HEK293T (cell line): ENCODE measurements around the gene CD109.

Source experiments
- CTCF ChIA-PET: fragments of 350-600 bp; formaldehyde crosslinking; extraction: SDS; loops from one replicate; lab custom pipeline; 2021; ENCODE audit warnings: antibody characterized with exemption, inconsistent platforms; lab: Yijun Ruan, JAX
- POLR2A ChIA-PET: fragments of 350-600 bp; formaldehyde crosslinking; extraction: SDS; loops from one replicate; lab custom pipeline; 2020; ENCODE audit warnings: antibody characterized with exemption, inconsistent platforms; lab: Yijun Ruan, JAX
- DNase-seq: peaks from one replicate; pipeline ENCODE4 v3.0.0; 2012; ENCODE audit warnings: mixed read lengths; ENCODE audit errors: extremely low spot score
- ARNT ChIP-seq: fragments of 450-650 bp; IDR thresholded peaks from 2 replicates; pipeline ENCODE4 v1.6.1; 2017; ENCODE audit warnings: mild to moderate bottlenecking
- BHLHE40 ChIP-seq: fragments of 450-650 bp; IDR thresholded peaks from 2 replicates; pipeline ENCODE4 v1.6.1; 2016; ENCODE audit warnings: mild to moderate bottlenecking, moderate library complexity, borderline replicate concordance
- CTBP1 ChIP-seq: fragments of 450-650 bp; IDR thresholded peaks from 2 replicates; pipeline ENCODE4 v1.6.1; 2016; ENCODE audit warnings: borderline replicate concordance
- ELF4 ChIP-seq: fragments of 450-650 bp; IDR thresholded peaks from 2 replicates; pipeline ENCODE4 v1.6.1; 2017; ENCODE audit warnings: antibody characterized with exemption
- FOXA1 ChIP-seq: fragments of 450-650 bp; IDR thresholded peaks from 2 replicates; pipeline ENCODE4 v1.6.1; 2016; ENCODE audit warnings: mild to moderate bottlenecking
- FOXK2 ChIP-seq: fragments of 450-650 bp; IDR thresholded peaks from 2 replicates; pipeline ENCODE4 v1.6.1; 2016; ENCODE audit warnings: mild to moderate bottlenecking
- FOXM1 ChIP-seq: fragments of 450-650 bp; IDR thresholded peaks from 2 replicates; pipeline ENCODE4 v1.6.1; 2017; ENCODE audit warnings: mild to moderate bottlenecking, borderline replicate concordance
- HDGF ChIP-seq: fragments of 450-650 bp; IDR thresholded peaks from 2 replicates; pipeline ENCODE4 v1.6.1; 2017; ENCODE audit warnings: antibody characterized with exemption, borderline replicate concordance
- L3MBTL2 ChIP-seq: fragments of 450-650 bp; conservative IDR thresholded peaks from 2 replicates; pipeline ENCODE4 v1.6.1; 2016; ENCODE audit warnings: mild to moderate bottlenecking
- LEF1 ChIP-seq: fragments of 450-650 bp; IDR thresholded peaks from 2 replicates; pipeline ENCODE4 v1.6.1; 2017; ENCODE audit warnings: mild to moderate bottlenecking, borderline replicate concordance
- NFRKB ChIP-seq: fragments of 450-650 bp; IDR thresholded peaks from 2 replicates; pipeline ENCODE4 v1.6.1; 2016; ENCODE audit warnings: mild to moderate bottlenecking, moderate library complexity
- SP1 ChIP-seq: fragments of 450-650 bp; IDR thresholded peaks from 2 replicates; pipeline ENCODE4 v1.6.1; 2017
- SUZ12 ChIP-seq: fragments of 450-650 bp; IDR thresholded peaks from 2 replicates; pipeline ENCODE4 v1.6.1; 2016; ENCODE audit warnings: mild to moderate bottlenecking
- TARDBP ChIP-seq: fragments of 450-650 bp; IDR thresholded peaks from 2 replicates; pipeline ENCODE4 v1.6.1; 2016
- ZNF384 ChIP-seq: fragments of 450-650 bp; IDR thresholded peaks from 2 replicates; pipeline ENCODE4 v1.6.1; 2016
- TF ChIP-seq, protein P1 (sequence below): fragments of 450-650 bp; IDR thresholded peaks from 2 replicates; pipeline ENCODE4 v1.6.1; 2016

Gene CD109

GRCh38 chr6:73743556-73743955 is 47.6 kb downstream of the CD109 start:
- TF ChIP-seq FOXK2 (no peak), HDGF (no peak), LEF1 (no peak), ARNT (no peak), TARDBP (no peak), ZNF384 (no peak), BHLHE40 (no peak), ELF4 (no peak), SP1 (no peak), L3MBTL2 (no peak), CTBP1 (no peak)
- TF ChIP-seq, protein P1, sequence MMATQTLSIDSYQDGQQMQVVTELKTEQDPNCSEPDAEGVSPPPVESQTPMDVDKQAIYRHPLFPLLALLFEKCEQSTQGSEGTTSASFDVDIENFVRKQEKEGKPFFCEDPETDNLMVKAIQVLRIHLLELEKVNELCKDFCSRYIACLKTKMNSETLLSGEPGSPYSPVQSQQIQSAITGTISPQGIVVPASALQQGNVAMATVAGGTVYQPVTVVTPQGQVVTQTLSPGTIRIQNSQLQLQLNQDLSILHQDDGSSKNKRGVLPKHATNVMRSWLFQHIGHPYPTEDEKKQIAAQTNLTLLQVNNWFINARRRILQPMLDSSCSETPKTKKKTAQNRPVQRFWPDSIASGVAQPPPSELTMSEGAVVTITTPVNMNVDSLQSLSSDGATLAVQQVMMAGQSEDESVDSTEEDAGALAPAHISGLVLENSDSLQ: no peak
- ChIA-PET CTCF (interaction anchor here (0.6 kb wide), 1 partner anchor 226 kb away, joined by 11 read pairs; no protein-coding TSS in a partner anchor), POLR2A (no interaction called here)
- DNase-seq: no peak

GRCh38 chr6:73746787-73747186 is 50.8 kb downstream of the CD109 start:
- ChIA-PET POLR2A (no interaction called here), CTCF (no interaction called here)
- DNase-seq: no peak
- TF ChIP-seq FOXK2 (no peak), TARDBP (no peak), FOXA1 (no peak), L3MBTL2 (no peak), HDGF (no peak), ZNF384 (no peak), FOXM1 (no peak), CTBP1 (no peak), BHLHE40 (no peak), SUZ12 (no peak), LEF1 (no peak), NFRKB (no peak), SP1 (no peak), ELF4 (no peak), ARNT (no peak)
- TF ChIP-seq, protein P1: no peak

DNA sequence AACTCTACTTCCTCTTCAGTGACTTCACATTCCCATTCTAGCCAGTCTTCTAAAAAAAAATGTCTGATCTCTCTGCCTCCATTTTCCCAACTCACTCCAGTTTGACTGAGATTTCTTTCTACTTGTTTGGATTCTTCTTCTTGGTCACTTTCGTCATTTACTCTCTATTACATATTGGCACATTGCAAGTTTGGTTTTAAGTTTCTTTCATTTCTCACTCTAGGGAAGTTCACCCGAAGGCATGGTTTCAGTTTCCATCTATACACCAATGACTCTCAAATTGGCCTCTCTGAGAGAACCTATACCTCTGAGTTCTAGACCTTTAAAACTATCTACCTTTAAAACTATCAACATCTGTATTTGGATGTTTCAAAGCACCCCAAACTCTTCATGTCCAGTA is 51.3 kb downstream of the CD109 start:
- ChIA-PET POLR2A (no interaction called here), CTCF (no interaction called here)

DNA sequence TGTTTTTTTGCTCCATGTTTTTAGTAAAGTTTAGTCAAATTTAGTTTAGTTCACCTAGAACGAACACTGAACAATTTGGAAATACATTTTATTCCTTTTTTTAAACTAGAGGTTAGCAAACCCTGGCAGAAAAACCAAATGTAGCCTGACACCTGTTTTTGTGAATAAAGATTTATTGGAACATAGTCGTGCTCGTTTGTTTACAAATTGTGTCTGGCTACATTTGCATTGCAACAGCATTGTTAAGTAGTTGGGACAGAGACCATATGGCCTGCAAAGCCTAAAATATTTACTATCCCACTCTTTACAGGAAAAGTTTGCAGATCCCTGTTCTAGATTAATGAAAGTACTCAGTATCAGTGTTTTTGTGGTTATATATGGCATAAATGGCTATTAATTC is 56.9 kb downstream of the CD109 start:
- ChIA-PET POLR2A (no interaction called here), CTCF (no interaction called here)
- no peak for DNase-seq
- no peak for TF ChIP-seq SUZ12
- no peak for TF ChIP-seq FOXA1

More for the DNA sequence above, 51.3 kb downstream of the CD109 start:
- TF ChIP-seq ELF4 (no peak), NFRKB (no peak), CTBP1 (no peak), FOXK2 (no peak), L3MBTL2 (no peak), ZNF384 (no peak), SUZ12 (no peak)
- TF ChIP-seq, protein P1: no peak
- no peak for DNase-seq

GRCh38 chr6:73766040-73766439 is 70.0 kb downstream of the CD109 start:
- CTCF ChIA-PET: no interaction called here

GRCh38 chr6:73768558-73768957 is 72.6 kb downstream of the CD109 start:
- no peak for TF ChIP-seq NFRKB
- TF ChIP-seq CTBP1: no peak
- no peak for TF ChIP-seq FOXK2
- TF ChIP-seq SUZ12: no peak
- TF ChIP-seq ZNF384: no peak
- no peak for TF ChIP-seq ARNT
- TF ChIP-seq, protein P1: no peak
- no peak for TF ChIP-seq TARDBP
- no peak for TF ChIP-seq L3MBTL2
- TF ChIP-seq HDGF: no peak
- no peak for TF ChIP-seq BHLHE40
- no peak for TF ChIP-seq LEF1
- no peak for TF ChIP-seq FOXA1
- TF ChIP-seq SP1: no peak
- no peak for TF ChIP-seq FOXM1
- TF ChIP-seq ELF4: no peak
- ChIA-PET POLR2A (no interaction called here), CTCF (no interaction called here)
- DNase-seq: no peak

More at GRCh38 chr6:73766040-73766439, 70.0 kb downstream of the CD109 start:
- no peak for TF ChIP-seq NFRKB
- TF ChIP-seq FOXK2: no peak
- POLR2A ChIA-PET: no interaction called here
- no peak for DNase-seq

GRCh38 chr6:73769976-73770375 is 74.0 kb downstream of the CD109 start:
- CTCF ChIA-PET: interaction anchor here (0.7 to 1.2 kb wide), 2 partner anchors 22 to 1563 kb away, joined by 3 read pairs; no protein-coding TSS in a partner anchor
- DNase-seq: no peak
- TF ChIP-seq, protein P1: no peak
- TF ChIP-seq FOXK2: no peak
- TF ChIP-seq HDGF: no peak
- TF ChIP-seq TARDBP: no peak
- no peak for TF ChIP-seq ARNT
- no peak for TF ChIP-seq ELF4
- POLR2A ChIA-PET: no interaction called here
